HG02885 (cell line): ENCODE measurements around the gene MAPK1.
"Not testable (repeated sequence)": the region's sequence is repeated elsewhere in the genome, so short reads cannot be mapped to it uniquely, and the experiment has no call there.

Experiments used
- ATAC-seq: cut with Tn5 transposase; IDR thresholded peaks from one replicate; pipeline ENCODE4 v1.9.1; 2021; ENCODE audit warnings: mild to moderate bottlenecking; ENCODE audit not compliant: unreplicated experiment, poor library complexity

The MAPK1 gene

DNA sequence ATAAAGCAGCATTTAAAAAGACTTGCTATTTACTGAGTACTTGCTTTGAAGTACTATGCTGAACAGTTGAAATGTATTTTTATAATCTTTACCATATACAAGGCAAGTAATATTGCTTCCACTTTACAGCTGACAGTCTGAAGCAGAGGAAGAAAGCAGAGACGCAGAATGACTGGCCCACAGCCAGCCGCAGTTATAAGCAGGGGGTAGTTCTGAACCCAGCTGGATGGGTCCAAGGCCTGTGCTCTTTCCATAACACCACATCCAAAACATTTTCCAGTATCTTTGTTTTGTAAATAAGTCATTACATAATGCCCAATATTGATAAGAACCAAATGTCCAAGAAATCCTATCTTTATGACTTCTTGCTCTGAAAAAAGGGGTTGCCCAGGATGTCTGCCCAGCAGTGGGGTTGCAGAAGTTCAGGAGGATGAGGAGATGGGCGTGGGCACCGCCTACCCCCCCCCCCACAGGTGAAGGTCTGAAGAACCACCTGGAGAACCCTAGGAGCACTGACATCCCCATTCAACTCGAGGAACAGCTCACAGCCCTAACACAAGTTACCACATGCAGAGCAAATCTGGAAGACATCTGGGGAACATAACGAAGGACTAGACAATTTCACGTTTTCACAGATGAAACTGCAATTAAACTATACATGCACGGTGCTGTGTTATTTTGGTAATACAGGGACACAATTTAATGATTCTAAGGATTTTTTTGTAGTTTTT, 107.6 kb downstream of the MAPK1 start:
- ATAC-seq: no peak

DNA sequence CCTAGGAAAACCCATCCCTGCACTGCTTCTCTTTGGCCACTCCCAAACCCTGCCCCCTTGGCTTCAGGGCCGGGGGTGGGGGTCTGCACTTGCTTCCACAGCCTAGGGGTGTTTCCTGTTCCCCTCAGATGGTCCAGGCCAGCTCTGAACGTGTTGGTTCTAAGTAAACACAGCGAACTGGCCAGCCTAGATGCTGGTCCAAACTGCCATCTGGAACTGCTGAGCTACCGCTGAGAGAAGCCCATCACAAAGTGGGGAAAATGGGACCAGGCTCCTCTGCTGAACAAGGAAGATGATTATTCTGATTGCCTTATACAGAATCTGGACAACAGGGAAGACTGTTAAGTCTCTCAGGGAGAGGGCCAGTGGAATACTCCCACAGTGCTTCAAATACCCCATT, 108.4 kb downstream of the MAPK1 start:
- no peak for ATAC-seq

DNA sequence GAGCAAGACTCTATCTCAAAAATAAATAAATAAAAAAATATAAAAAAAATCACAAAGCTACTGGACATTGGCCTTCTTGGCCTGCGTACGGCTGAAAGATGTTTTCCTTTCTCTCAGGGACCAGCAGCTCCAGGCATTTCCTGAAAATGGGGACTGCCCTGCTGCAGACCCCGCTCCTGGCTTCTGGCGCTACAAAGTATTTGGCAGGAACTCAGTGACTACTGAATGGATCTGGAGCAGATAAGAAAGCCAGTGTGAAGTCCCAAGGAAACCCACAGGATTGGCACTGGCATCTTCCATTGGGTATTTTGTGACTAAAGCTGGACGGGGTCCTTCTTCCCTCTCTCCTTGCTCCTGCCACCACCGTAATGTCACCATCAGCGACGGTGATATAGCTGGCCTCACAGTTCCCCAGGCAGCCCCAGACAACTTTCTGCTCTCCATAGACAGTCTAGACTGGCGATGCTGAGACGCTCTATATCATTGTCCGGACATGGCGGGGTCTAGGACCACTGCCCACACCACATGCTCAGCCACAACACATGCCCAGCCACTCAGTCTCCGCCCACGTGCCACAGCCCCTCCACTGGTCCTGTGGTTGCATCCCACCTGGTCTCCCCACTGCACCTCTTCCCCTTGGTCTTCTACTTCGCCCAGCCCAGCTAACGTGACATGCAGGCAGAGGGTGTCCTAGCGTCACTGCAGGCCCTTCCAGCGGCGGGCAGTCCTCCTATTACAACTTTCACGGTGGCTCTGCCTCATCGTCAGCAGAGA, 109.2 kb downstream of the MAPK1 start:
- no peak for ATAC-seq

DNA sequence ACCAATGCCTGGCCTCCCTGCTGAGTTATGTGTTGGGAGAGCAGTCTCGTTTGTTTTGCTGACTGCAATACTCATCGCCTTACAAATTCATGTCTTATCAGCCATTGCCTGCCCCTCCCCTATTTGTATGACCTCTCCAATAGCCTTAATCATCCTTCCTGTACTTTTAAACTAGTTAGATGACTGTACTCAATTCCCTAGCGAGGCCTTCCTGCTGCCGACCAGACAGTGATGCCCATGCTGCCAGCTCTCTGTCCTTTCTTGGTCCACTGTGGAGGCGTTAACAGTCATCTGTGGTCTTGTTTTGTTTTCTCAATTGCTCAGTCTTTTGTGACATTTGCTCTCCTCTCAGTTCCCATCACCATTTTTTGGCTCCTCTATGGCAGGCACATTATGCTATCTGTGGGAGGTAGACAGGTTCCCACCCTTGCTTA, 111.6 kb downstream of the MAPK1 start:
- no peak for ATAC-seq

DNA sequence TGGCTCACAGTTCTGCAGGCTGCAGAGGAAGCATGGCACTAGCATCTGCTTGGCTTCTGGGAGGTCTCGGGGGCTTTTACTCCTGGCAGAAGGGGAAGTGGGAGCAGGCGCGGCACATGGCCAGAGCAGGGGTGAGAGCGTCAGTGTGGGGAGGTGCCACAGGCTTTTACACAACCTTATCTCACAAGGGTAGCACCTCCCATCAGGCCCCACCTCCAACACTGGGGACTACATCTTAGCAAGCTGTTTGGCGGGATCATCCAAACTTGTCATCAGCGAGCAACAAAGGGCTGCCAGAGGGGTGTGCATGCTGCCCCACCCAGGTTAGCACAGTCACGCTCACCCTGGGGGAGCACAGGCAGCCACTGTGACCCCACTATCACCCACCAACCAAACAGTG, 112.9 kb downstream of the MAPK1 start:
- no peak for ATAC-seq

DNA sequence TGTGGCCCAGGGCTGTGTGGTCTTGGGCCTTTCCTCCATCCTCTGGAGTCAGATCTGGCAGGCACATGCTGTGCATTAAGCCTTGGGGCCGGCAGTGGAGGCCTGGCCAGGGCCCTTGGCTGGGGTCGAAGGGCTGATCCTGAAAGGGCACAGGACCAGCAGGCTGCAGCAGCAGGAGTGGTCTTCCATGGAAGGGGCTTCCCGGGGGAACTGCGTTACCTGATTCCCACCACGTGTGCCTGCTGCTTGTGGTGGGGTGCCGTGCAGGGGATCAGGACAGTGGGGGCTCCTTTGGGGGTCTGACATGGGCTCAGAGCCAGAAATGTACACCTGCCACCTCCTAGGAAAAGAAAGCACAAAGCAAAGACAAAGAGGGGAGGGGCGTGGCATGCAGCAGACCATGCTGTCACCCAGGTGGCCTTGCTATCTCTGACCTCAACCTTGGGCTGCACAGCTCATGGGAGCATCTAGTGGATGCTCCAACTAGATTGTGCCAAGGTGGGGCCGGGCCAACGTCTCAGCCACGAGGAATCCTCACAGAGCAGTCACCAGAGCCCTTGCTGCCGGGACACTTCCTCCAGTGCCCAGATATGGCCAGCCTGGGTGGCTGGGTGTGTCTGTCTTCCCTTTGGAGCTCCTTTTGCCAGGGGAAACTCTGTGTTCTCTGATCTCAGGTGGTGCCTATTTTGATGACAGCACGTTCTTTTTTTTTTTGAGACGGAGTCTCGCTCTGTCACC, 113.9 kb downstream of the MAPK1 start:
- no peak for ATAC-seq

DNA sequence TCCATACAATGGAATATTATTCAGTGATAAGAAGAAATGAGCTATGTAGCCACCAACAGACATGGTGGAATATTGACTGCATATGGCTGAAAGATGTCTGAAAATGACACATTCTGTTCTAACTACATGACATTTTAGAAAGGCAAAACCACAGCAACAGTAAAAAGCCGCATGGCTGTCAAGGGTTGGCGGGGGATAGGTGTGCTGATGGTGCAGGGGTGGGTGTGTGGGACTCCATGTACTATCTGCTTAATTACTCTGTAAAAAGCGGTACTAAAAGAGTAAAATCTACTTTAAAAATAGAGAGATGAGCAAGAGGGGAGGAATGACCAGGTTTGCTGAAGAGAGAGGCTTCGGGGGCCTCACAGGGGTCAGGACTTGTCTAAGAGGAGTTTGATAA, 115.2 kb downstream of the MAPK1 start:
- ATAC-seq: no peak

DNA sequence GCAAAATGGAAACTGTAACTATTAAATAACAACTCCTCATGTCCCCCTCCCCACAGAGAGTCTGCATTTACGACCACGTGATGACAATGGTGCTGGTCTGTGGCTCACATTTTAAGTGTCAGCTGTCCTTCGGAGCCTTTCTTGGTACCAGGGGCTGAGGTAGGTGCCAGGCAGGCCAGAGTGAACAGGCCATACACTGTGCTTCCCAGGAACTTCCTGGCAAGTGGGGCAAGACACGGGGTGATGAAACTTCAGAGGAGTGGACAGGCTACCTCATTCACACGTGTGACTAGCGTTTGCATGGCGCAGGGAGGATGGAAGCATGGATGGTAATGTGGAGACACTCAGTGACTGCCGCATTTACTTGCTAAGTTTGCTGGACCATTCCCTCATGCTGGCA, 121.5 kb downstream of the MAPK1 start:
- ATAC-seq: no peak

DNA sequence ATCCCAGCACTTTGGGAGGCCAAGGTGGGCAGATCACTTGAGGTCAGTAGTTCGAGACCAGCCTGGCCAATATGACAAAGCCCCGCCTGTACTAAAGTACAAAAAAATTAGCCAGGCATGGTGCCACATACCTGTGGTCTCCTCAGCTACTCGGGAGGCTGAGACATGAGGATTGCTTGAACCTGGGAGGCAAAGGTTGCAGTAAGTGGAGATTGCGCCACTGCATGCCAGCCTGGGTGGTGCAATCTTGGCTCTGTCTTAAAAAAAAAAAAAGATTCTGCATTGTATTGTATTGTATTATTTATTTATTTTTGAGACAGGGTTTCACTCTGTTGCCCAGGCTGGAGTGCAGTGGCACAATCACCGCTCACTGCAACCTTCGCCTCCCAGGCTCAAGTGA, 122.5 kb downstream of the MAPK1 start:
- not testable (repeated sequence) for ATAC-seq

DNA sequence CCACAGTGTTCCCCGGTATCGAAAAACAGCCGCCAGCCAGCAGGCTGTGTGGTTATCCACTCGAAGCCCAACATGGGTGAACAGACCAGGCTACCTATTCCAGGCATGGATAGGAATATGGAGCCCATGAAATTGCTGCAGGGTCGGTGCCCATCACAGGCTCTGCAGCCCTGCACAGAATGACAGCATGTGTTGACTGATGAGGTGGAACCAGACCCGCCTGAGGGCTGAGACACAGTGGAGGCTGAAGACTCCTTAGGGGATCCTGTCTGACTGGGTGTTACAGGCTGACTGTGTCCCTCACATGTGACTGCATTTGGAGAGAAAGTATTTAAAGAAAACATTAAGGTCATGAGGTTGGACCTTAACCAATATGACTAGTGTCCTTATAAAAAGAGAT, 125.7 kb downstream of the MAPK1 start:
- ATAC-seq: no peak

DNA sequence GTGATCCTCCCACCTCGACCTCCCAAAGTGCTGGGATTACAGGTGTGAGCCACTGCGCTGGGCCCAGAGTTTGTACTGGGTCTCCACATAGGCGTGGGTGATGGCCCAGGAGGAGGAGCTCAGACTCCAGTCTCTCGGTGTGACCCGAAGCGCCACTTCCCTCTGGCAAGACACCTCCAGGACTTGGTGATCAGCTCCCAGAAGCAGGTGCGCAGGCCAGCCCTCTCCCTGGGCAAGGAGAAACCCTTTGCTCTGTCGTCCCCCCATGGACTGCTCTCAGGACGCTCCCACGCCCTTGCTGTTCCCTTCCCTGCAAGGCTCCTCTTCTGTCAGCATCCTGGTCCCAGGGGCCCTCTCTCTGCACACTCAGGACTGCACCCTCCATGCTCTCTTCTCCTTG, 126.4 kb downstream of the MAPK1 start:
- no peak for ATAC-seq

DNA sequence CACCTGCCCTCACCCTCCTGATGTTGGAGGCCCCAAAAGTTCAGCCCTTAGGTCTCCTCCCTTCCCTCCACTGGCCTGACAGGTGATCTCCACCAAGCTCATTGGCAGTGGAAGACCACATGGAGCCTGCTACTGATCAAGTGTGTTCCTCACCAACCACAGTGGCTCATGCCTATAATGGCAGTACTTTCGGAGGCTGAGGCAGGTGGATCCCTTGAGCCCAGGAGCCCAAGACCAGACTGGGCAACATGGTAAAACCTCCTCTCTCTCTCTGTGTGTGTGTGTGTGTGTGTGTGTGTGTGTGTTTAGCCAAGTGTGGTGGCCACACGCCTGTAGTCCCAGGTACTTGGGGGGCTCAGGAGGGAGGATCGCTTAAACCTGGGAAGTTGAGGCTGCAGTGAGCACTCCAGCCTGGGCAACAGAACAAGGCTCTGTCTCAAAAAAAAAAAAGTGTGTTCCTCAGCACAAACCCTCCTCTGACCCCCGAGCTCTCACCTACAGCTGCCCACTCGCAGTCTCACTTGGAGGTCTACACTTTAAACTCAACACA, 127.5 kb downstream of the MAPK1 start:
- ATAC-seq: no peak

DNA sequence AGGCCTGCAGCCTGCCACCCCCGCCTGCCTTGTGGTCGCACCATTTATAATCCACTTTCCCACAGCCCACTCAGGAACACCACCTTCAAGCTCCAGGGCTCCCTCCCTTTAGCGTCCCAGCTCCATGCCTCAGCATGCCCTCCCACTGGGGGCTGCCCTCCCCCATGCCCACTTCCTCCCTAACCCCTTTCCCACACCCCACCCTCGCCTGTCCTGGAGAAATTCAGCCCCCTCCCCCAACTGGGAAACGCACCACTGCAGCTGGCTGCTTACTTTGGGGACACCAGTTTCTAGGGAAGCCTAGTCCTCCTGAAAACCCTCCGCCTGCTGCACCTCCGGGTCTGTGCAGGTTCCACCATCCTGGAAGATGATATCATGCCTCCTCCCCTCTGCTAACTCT, 128.5 kb downstream of the MAPK1 start:
- no peak for ATAC-seq

DNA sequence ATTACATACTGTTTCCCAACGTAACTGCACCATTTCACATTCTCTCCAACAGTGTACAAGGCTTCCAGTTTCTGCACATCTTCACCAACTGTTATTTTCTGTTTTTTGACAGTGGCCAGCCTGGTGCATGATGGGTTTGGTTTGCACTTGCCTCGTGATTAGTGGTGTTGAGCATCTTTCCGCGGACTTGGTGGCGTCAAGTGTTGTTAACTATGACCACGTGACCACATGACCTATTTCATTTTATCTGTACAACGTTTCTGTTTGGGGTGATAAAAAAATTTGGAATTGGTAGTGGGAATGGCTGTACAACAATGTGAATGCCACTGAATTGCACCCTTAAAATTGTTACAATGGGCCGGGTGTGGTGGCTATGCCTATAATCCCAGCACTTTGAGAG, 129.4 kb downstream of the MAPK1 start:
- ATAC-seq: no peak

DNA sequence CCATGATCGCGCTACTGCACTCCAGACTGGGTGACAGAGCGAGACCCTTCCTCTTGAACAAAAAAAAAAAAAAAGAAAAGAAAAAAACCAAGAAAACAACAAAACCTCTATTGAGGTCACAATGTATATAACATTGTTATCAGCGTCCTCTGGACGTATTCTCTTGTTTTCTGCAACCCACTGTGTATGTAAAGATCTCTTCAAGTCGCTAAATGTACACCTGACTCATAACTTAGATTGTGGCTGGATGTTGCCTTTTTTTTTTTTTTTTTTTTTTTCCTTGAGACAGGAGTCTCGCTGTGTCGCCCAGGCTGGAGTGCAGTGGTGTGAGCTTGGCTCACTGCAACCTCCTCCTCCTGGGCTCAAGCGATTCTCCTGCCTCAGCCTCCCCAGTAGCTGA, 130.5 kb downstream of the MAPK1 start:
- no peak for ATAC-seq

DNA sequence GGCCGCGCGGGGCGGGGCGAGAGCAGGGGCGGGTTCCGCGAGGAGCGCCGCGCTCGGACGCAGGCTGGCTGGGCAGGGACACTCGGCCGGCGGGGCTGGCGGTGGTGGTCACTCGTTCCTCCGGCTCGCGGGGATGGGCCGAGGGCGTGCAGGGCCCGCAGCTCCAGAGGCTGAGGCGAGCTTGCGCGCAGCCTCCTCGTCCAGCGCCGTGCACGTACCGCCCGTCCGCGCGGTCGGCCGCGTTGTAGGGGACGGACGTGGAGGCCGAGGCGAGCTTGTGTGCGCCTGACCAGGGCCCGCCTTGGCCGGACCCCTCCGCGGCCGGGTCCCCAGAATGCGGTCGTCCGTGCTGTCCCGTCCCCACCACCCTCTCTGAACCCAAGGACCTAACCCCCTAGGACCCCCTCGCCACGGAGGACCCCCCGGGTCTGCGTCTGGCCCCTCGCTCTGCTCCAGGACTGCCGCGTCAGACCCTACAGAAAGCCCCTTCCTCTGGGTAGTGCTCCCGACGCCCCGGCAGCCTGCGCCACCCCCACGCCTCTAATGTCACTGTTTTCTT, 131.3 kb downstream of the MAPK1 start:
- no peak for ATAC-seq

DNA sequence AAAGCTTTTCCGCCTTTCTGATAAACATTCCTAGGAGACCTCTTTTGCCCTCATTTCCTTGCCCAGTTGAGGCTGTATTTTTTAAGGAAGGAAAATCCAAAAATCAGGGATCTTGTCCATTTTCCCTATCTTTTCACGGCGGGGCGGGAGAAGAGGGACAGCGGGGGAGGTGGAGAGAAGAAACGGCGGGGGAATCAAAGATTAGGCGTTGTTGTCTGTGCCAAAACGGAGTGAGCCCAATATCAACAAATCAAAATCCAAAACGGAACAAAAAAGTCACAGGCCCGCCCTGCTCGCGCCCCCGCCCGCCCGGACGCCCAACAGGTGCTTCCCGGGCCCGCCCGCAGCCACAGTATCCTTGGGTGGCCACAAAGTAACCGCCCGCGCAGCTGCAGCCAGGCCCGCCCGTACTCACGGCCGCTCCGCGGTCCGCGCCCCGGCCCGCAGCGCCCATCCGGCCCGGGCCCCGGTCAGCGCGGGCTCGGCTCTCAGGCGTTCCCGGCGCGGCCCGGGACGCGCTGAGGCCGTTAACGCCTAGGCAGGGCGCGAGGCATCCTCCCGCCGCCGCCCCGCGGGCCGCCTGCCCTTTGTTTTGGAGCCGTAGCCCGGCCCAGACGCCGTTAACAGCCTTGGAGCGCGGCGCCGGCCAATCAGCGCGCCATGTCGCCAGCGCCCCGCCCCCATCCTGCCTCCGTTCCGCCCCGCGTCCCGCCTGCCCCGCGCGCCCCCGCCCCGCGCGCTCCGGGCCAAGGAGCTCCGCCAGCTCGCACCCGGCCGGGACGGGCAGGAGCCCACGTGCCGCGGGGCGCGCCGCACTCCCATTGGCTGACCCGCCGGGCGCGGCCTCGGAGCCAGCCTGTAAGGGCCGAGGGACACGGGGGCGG, 132.0 kb downstream of the MAPK1 start, which contains the start of gene YPEL1:
YPEL1 (minus strand) TSS at position 595 of the 884 bp plus-strand sequence. CDS start 25,050 bp downstream, outside the sequence.
- peak; percentile 85 for ATAC-seq

DNA sequence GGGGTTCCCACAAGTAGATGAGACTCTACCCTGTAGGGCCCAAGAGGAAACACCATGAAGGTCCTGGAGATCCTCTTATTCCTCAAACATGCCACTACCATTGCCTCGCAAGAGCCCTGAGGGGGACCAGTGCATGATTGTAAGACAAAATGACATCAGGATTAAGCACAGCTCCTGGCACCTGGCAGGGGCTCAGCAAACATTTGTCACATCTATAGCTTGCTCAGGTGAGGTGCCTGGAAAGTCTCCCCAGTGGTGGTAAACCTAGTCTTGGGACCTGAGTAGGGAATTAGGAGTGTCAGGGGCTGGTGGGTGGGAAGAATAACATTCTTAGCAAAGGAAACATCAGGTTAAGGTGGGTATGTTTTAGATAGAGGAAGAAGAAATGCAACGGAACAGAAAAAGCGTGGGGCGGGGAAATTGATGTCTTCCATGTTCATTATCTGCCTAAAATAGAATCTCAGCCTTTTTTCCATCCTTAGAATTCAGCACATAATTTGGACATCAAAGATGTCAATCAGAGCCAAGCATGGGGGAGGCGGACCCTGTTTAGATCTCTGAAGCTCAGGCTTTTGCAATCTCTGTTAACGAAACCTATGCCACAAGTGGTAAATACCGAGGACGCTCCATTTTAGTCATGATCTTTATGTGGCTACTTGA, 132.8 kb downstream of the MAPK1 start:
- ATAC-seq: no peak

DNA sequence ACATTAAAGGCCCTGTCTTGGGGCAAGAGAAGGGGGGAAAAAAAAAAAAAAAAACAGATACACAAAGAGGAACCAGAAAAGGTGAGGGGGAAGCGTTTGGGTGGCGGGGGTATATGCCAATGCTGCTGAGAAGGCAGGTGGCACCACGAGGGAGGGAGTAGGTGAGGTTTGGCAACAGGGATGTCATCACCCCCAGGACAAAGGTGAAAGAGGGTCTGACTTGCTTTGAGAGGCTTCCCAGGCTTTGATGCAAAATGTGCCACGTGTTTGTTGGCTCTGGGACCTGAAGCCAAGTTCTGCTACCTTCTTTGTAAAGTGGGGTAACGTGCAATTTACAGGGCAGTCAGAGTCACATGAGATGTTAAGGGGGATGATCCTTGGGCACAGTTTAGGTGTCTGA, 135.9 kb downstream of the MAPK1 start:
- no peak for ATAC-seq
